Measurements from ENCODE around the gene NR5A2. TPM values are rescaled to one million over a fixed set of nuclear protein-coding genes. Genes with fewer than 3 reads are reported as not detected.

Gene NR5A2
- total RNA-seq, 6 donors from 2014 or later = under 0.01 to 7.8 (median 2.1) TPM

- no peak for ATAC-seq (ENCODE audit: low FRiP score in 2 of 2)
- WGBS, 2 donors = 90 to 96% methylated on average over 6 of the region's 6 CpGs
- Histone ChIP-seq H3K36me3 (no peaks in the 10 kb centered on the region), H3K27ac (no peak overlapping the region), H3K9me3 (no peaks in the 10 kb centered on the region), H3K4me3 (no peak overlapping the region), H3K27me3 (no peaks in the 10 kb centered on the region), H3K4me1 (no peaks in the 10 kb centered on the region)
- no peak for TF ChIP-seq POLR2A (IDR thresholded peaks at IDR 0.05)
- TF ChIP-seq EP300 (IDR thresholded peaks at IDR 0.05) = no peak
- no peak for TF ChIP-seq CTCF (IDR thresholded peaks at IDR 0.05)
- TF ChIP-seq POLR2AphosphoS5 (IDR thresholded peaks at IDR 0.05) = no peak
- no peak for DNase-seq
Measured at GRCh38 chr1:200162258-200162657, 134.7 kb downstream of the NR5A2 start.

GRCh38 chr1:200162877-200163276, 135.4 kb downstream of the NR5A2 start:
- no peak for TF ChIP-seq EP300 (IDR thresholded peaks at IDR 0.05)
- TF ChIP-seq POLR2A (IDR thresholded peaks at IDR 0.05) = no peak
- TF ChIP-seq CTCF (IDR thresholded peaks at IDR 0.05) = no peak
- no peak for TF ChIP-seq POLR2AphosphoS5 (IDR thresholded peaks at IDR 0.05)
- no peak for ATAC-seq (ENCODE audit: low FRiP score in 2 of 2)
- no peaks in the 10 kb centered on the region for H3K36me3 ChIP-seq
- no peaks in the 10 kb centered on the region for H3K9me3 ChIP-seq
- no peak overlapping the region for H3K4me3 ChIP-seq
- H3K27me3 ChIP-seq = no peaks in the 10 kb centered on the region
- H3K4me1 ChIP-seq = no peaks in the 10 kb centered on the region
- DNase-seq = no peak
- no peak overlapping the region for H3K27ac ChIP-seq

- H3K27ac ChIP-seq = no peak overlapping the region
- H3K9me3 ChIP-seq = no peaks in the 10 kb centered on the region
- DNase-seq (no peak), ATAC-seq (ENCODE audit: low FRiP score in 2 of 2) (no peak)
- no peaks in the 10 kb centered on the region for H3K36me3 ChIP-seq
- no peak overlapping the region for H3K4me3 ChIP-seq
- H3K4me1 ChIP-seq = no peaks in the 10 kb centered on the region
- TF ChIP-seq POLR2AphosphoS5 (IDR thresholded peaks at IDR 0.05) (no peak), EP300 (IDR thresholded peaks at IDR 0.05) (no peak), CTCF (IDR thresholded peaks at IDR 0.05) (no peak), POLR2A (IDR thresholded peaks at IDR 0.05) (no peak)
- WGBS, 2 donors = 93 to 97% methylated on average over 3 of the region's 3 CpGs
- no peaks in the 10 kb centered on the region for H3K27me3 ChIP-seq
Measured at GRCh38 chr1:200163911-200164310, 136.4 kb downstream of the NR5A2 start.

- 76 to 82% methylated on average over 5 of the region's 5 CpGs for WGBS, 2 donors
- no peak for ATAC-seq (ENCODE audit: low FRiP score in 2 of 2)
- no peak for TF ChIP-seq CTCF (IDR thresholded peaks at IDR 0.05)
- no peak for DNase-seq
- Histone ChIP-seq H3K36me3 (no peaks in the 10 kb centered on the region), H3K27me3 (no peaks in the 10 kb centered on the region), H3K4me3 (no peak overlapping the region), H3K4me1 (no peaks in the 10 kb centered on the region), H3K27ac (no peak overlapping the region), H3K9me3 (no peaks in the 10 kb centered on the region)
Measured at GRCh38 chr1:200165493-200166220, 138.1 kb downstream of the NR5A2 start.

- Histone ChIP-seq H3K4me1 (no peaks in the 10 kb centered on the region), H3K4me3 (no peak overlapping the region), H3K9me3 (no peaks in the 10 kb centered on the region), H3K27ac (no peak overlapping the region), H3K36me3 (no peaks in the 10 kb centered on the region), H3K27me3 (no peaks in the 10 kb centered on the region)
- ATAC-seq (ENCODE audit: low FRiP score in 2 of 2) = no peak
- 72 to 81% methylated on average over 4 of the region's 4 CpGs for WGBS, 2 donors
- no peak for DNase-seq
- TF ChIP-seq POLR2A (IDR thresholded peaks at IDR 0.05) (no peak), POLR2AphosphoS5 (IDR thresholded peaks at IDR 0.05) (no peak), CTCF (IDR thresholded peaks at IDR 0.05) (no peak), EP300 (IDR thresholded peaks at IDR 0.05) (no peak)
Measured at GRCh38 chr1:200166411-200166810, 138.9 kb downstream of the NR5A2 start.
